Measurements from ENCODE around the gene SIRPA.

Gene SIRPA

DNA sequence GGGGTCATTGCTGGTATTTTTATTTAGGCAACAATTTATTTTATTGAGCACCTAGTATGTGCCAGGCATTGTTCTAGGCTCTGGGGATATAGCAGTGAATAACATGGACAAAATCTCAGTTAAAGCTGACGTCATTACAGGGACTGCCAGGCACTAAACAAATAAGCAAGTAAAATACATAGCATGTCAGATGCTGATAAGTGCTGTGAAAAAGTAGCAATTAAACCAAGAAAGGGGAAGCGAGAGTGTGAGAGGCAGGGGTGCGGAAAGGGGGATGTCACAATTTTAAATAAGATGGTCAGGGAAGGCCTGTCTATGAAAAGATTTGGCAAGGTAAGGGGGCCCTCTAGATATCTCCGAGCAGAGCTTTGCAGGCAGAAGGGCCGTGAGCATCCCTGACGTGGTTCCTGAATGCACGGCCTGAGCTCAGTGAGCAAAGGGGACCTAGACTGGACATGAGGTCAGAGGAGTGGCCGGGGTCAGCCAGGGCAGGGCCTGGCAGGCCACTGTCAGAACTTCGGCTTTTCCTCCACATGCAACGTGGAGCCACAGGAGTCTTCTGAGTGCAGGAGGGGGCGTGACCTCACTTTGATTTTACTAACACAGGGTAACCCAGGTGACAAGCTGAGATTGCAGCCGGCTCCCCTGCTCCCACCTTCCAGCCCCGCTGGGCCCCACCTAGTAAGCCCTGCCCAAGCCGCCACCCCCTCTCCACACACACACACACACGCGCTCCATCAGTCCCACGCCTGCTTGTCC, 24.2 kb upstream of the SIRPA start:
- no peak for DNase-seq (ENCODE audit: low read depth)

DNA sequence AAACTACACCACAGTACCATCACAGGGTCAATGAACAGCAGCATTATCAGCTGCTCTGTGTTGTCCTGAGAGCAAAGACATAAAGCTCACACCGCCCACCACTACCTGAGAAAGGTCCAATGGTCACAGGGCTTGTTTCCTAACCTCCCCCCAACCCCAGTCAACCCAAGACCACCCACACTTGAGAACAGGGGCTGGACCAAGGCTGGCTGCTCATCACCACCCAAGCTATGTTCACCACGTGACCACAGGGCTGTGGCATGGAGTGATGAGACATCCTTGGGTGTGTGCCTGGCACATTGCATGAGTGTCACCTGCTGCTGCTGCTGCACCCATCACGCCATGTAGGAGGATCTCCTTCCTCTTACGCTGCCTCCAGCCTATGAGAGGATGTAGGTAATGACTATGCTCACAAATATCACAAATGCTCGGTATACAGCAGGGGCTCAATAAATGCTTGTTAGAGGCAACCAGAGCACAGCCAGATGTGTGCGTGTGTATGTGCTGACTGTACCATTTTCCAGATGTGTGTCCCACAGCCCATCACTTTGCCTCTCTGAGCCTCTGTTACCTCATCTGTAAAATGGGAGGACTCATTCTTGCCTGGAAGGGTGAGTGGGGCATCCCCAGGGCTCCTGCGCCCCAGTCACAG, 23.3 kb upstream of the SIRPA start:
- DNase-seq (ENCODE audit: low read depth), result no peak

DNA sequence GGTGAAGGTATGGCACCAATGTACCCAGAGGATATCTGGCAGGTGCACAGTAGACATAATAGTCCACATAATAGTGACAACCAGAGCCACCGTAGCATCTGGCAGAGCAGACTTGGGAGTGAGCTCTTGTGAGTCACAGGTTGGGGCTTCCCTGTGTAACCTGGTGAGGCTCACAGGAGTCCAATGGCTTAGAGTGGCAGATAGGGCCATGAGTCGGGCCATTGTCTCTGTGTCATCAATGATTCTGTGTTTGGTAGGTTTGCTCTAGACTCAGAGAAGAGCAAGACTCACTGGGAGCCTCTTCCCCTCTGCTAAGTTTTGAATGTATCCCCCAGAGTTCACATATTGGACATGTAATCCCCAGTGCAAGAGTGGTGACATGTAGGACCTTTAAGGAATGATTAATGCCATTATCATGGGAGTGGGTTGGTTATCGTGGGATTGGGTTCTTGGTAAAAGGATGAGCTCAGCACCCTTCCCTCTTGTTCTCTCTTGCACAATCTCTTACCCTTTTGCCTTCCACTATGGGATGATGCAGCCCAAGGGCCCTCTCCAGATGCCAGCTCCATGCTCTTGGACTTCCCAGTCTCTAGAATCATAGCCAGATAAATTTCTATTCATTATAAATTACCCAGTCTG, 22.6 kb upstream of the SIRPA start:
- no peak for DNase-seq (ENCODE audit: low read depth)

DNA sequence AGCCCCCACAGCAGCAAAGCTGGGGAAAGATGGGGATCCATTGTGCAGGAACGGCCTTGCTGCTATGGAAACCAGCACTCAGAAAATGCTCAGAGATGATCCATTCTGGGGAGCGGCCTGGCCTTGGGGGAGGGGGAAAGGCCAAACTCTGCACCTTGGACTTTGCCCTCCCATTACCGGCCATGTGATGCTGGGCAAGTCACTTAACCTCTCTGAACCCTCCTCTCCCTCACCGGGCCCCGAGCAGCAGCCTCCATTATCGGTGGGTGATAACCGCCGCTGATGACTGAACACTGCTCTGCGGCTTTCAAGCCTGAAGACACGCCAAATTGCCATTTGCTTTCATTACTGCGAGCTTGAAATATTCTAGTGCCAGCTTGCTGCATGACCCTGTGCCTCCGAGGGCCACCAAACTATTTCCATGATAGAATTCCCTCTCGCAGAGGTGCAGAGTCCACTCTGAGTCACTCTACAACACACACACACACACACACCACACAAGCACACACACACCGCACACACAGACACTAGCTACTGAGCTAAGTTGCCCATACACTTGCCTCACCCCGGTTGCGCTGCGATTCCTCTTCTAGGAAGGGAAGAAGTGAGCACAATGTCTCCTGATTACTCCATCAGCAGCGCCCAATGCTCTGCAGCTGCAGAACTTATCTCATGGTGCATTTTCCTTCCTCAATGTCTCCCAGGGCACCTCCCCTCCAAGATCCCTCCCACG, 20.6 kb upstream of the SIRPA start:
- no peak for DNase-seq (ENCODE audit: low read depth)

DNA sequence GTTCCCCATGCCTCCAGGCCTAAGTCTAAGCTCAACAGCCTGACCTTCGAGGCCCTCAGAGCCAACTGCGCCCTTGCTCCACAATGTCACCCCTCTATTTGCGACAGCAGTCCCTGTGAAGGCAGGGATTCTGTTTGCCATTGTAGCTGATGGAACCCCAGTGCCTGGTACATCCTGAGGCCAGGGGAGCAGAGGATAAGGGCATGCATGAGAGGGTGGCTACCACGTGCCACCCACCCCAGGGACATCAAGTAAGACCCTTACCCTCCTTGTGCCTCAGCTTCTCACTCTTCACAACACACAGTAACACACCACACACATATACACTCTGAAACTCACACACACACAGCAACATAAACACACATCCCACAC, 20.0 kb upstream of the SIRPA start:
- DNase-seq (ENCODE audit: low read depth), result no peak

DNA sequence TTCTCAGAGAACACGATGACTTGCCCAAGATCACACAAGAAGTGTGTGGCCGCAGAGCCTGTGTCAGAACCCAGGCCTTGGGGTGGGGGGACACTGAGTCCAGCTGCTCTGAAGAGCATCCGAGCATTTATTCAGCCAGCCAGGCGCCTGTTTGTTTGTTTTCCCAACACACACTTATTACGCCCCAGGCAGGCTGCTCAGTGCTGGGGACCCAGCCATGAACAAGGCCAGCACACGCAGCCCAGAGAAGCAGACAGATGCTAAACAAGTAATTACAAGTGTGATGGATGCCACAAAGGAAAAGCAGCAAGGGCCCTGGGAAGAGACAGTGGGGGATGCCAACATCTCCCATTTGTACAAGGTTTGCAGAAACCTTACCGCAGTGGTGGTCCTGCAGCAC, 19.4 kb upstream of the SIRPA start:
- no peak for DNase-seq (ENCODE audit: low read depth)

DNA sequence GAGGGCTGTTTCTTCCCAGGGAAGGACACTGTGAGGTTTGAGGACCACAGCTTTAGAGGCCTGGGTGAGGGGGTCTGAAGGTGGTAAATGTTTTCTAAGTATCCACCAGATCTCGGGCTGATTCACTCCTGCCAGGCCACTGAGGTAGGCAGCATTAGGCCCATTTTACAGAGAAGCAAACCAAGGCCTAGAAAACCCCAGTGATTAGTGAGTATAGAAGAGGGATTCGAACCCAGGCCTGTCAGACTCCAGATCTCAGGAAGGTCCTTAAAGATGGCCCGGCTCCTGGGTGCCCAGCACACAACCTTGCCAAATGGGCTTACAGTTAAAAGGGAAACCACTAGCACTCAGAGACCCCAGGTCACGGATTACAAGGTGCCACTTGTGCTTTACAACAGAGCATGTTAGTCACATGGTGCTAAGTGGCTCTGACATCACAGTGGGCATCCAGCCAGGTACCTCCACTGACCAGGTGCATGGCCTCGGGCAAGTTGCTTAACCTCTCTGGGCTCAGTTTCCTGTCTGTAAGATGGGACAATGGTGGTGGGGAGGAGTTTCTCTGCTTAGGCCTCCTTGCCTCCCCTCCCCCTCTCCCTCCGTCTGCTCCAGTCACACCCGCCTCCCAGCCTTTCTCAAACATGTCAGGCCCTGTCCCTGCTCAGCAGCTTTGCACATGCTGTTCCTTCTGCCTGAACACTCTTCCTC, 18.8 kb upstream of the SIRPA start:
- DNase-seq (ENCODE audit: low read depth), result no peak

DNA sequence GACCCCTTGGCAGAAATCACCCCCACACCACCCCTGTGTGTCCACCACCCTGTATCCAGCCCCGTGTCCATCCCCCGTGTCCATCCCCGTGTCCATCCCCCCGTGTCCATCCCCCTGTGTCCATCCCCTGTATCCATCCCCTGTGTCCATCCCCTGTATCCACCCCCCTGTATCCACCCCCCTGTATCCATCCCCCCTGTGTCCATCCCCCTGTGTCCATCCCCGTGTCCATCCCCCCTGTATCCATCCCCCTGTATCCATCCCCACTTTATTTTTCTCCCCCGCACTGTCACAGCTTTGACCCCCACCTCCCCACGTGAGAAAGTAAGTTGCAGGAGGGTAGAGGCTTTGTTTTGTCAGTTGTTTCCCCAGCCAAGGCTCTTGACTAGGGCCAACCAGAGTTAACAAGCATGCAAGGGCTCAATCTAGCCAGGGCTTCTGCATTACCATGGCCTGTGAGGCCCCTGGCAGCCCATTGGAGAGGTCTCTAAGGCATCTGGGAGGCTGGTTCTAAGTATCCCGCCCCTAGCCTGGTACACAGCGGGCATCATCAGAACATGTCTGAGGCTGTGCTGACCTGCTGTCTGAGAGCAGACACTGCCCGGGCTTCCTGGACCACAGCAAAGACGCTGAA, 18.1 kb upstream of the SIRPA start:
- no peak for DNase-seq (ENCODE audit: low read depth)

DNA sequence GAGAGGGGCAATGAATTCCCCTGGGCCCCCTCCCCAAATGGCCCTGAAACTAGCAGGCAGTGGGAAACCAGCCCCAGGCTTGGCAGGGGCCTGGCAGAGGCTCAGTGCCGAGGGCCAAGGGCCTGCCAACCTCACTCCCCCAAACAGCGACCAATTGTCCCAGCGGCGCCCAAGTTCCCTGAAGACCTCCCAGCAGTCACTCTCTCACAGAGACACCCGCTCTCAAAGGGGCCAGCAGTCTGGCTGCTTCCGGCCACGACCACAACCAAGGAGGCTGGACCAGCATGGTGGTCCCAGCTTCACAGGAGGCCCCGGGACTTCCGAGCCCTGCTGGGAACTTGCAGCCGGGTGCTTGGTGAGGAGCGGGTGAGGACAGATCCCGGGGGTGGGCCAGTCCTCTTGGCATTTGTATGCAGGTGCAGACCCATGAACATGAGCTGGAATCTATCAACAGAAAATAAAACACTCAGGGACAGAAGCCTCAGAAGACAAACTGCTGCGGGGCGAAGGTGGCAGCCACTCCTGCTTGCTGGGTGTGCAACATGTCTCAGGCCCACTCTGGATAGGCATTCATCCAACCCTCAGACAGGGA, 17.5 kb upstream of the SIRPA start:
- no peak for DNase-seq (ENCODE audit: low read depth)

DNA sequence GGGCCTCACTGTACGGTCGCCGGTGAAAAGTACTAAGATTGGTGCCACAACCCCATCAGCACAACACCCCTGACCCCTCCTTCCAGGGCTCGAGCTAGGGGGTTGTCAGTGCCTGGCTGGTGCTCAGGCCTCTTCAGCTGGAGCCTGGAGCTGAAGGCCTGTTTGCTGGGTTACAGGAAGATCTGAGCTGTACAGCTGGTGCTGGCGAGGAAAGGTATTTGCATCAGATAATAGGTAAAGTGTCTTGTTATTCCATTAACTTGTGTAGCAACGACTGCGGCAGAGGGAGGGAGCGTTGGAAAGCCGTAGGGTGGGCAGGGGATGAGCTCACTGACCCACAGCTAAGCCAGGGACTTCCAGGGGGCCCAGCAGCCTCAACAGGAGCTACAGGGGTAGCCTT, 15.8 kb upstream of the SIRPA start:
- no peak for DNase-seq (ENCODE audit: low read depth)

DNA sequence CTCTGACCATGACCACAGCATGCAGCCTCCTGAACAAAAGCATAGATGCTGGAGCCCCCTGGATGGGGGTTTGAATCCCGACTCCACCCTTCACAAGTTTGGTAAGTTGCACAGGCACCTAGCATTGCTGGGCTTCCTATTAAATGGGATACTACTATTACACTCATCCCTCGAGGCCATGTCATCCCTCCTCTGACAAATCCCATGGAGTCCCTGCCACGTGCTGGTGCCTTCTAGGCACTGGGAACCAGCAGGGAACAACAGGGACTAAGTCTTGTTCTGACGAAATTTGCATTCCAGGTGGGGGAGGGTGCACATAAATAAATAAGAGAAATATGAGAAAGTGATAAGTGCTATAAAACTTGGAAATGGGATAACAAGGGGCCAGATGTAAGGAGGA, 15.3 kb upstream of the SIRPA start:
- DNase-seq (ENCODE audit: low read depth), result no peak

DNA sequence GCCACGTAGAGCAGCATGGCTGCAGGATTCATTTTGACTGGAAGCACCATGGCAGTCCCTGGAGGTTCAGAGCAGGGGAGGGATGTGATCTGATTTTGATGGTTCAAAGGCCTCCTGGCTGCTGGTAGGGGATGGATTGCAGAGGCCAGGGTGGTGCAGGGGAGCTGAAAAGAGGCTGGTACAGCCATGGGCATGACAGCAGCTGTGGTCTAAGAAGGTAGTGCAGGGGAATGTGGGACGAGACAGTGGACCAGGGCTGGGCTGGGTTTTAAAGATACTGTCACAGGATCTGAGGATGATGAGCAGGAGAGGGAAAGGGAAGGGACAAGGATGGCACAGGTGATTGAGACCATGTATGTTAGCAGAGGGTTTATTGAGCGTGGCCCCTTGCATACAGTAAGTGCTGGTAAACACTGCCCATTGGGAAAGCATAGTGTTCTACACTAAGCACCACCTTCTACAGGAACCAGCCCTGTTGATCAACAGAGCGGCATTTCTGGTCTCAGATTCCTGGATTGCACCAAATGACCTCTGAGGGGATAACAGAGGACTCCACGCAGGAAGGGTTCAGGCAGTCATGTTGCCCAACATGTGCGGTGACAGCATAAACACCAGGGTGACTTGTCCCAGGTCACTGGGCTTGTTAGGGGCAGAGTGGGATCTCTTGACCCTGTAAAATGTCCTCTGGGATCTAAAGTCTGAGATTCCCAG, 14.5 kb upstream of the SIRPA start:
- no peak for DNase-seq (ENCODE audit: low read depth)

DNA sequence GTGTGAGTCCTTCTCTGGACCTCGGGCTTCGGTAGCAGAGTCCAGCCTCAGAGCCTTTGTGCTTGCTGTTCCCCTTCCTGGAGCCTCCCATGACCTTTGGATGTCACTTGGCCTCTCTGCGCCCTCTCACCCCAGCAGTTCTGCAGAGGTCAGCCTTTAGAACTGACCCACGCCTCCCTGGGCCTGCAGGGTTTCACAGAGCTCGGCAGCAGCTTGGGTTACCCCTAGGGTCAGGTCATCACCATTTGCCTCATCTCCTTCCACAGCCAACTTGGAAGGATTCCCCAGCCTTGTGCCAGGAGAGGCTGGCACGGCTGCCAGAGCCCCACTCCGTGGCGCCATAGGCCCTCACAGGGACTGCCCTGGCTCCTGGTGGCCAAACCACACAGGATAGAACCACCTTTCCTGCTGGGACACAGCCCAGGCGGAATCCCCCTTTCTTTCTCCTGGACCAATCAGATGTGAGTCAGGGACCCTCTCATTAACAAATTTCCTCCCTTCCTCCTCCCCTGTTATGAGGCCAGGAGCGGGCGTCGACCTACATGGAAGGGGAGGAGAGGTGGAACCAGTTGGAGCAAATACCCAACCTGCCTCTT, 13.9 kb upstream of the SIRPA start:
- no peak for DNase-seq (ENCODE audit: low read depth)

DNA sequence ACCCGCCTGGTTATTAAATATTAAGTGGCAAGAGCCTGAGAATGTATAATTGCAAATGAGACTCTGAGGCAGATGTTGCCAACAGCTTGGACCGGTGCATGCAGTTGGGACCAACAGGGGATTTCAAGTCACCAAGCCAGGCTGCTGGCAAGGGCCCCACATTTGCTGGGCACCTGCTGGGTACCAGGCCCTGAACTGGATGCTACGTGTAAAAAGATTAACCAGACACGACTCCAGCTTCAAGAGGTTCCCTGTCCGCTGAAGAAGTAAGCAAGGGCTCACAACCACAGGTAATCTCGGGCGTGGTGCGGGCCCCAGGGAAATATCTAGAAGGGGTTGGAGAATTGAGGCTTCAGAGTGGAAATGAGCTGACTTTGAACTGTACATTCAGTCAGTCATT, 13.2 kb upstream of the SIRPA start:
- DNase-seq (ENCODE audit: low read depth), result no peak

DNA sequence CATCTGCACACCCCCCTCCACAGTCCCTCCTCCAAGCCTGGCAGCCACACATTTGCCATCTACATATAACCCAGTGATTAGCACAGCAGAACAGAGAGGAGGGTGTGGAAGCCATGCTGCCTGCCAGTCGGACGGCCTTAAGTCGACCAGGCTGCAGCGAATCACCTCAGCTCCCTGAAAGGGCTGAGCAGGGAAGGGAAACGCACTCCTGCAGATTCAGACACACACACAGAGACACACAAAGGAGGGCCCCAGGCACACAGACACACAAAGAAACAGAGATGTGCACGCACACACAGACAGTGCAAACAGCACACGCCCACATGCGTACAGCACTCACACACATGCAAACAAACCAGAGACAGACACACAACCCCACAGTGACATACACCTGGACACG, 11.2 kb upstream of the SIRPA start:
- DNase-seq (ENCODE audit: low read depth), result no peak

DNA sequence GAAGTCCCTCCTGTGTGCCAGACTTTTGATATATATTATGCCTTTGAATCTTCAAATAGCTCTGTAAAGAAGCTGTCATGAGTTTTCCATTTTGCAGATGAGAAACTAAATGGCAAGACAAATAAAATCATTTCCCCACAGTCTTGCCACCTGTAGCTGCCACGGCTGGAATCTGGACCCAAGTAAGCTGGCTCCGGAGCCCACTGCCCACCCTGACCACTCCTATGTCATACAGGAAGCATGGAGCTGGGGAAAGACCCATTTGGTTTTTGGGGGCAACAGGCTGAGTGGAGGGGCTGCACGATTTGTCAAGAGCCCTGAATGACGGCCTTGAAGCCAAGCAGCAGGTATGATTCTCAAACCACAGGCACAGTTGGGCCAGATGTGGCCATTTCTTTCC, 10.0 kb upstream of the SIRPA start:
- no peak for DNase-seq (ENCODE audit: low read depth)

DNA sequence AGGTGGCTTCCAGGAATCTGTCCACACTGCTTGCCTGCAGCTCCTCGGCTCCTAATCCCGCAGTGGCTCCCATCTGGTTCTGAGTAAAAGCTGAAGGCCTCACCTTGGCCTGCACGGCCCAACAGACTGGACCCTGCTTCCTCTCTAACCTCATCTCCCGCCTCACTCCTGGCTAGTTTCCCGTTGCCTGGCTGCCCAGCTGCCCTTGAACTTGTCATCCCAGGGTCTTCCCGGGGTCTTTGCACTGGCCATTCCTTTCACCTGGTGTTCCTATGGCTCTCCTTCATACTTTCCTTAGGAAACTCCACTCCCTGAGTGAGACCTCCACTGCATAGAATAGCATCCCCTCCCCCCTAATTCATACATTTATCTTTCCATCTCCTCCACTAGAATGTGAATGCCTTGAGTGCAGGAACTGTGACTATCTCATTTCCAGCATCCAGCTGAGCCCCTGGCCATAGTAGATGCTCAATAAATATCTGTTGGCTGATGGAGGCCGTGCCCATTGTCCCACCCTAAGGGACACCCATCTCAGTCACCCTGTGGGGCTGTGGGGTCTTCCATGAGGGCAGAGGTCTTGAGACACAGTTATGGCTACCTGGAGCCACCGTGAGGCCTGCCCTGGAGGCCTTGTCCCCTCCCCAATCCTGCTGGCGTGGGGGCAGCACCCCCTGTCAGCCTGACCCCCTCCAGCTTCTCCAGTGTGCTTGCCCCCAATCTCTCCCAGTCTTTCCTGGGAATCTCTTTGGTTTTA, 9.1 kb upstream of the SIRPA start:
- DNase-seq (ENCODE audit: low read depth), result no peak

DNA sequence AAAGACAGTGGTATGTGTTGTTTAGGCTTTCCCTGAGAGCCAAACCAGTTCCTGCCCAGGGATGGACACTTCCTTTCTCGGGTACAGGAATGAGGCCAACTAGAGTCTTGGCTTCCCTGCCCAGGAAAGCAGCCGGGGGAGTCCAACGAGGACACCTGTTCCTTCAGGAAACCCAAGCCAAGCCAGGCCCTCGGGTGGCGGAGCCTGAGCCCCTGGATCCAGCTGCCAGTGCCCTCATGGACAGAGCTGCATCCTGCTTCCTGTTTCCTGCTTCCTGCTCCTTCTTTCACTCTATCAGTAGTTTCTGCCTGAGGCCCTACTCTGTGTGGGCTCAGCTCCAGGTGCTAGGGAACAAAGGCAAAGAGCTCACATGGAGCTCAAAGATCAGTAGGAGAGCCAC, 7.9 kb upstream of the SIRPA start:
- DNase-seq (ENCODE audit: low read depth), result no peak

DNA sequence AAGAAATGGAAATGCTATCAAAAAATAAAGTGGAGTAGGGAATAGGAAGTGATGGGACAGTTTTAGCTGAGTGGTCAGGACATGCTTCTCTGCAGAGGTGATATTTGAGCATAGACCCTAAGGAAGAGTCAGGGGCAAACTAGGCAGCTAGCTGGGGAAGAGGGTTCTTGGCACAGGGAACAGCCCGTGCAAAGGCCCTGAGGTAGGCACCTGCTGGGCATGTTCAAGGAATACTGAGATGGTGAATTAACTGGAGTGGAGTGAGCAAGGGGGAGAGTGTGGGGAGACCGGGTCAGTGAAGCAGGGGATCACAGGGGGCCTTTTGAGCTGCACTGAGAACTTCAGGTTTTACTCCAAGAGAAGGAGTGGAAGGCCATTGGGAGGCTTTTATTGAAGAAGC, 7.5 kb upstream of the SIRPA start:
- no peak for DNase-seq (ENCODE audit: low read depth)
